A549 (cell line): ENCODE results near the gene SMIM34. TPM values are rescaled to one million over a fixed set of nuclear protein-coding genes. Genes with fewer than 3 reads are reported as not detected.
"Not testable (repeated sequence)": the region's sequence is repeated elsewhere in the genome, so short reads cannot be mapped to it uniquely, and the experiment has no call there.

ENCODE experiments used
- ATAC-seq, 2 experiments: fragments of 200-7000 bp in 1 of 2; fragments of >200 bp in 1 of 2; cut with Nextera tagmentation in 1 of 2; cut with Tn5 transposase in 1 of 2; 3 replicates each; pipeline versions ENCODE4 v1.8.0 to v1.9.1; 2018 to 2020; ENCODE audit warnings: mild to moderate bottlenecking in 1 of 2, moderate library complexity in 1 of 2
- CTCF ChIA-PET: fragments of 300-600 bp; sonication (Branson Sonifier 250); formaldehyde crosslinking; extraction: SDS; loops from one replicate; lab custom pipeline; 2021; ENCODE audit warnings: antibody characterized with exemption, inconsistent platforms; lab: Yijun Ruan, JAX
- POLR2A ChIA-PET: fragments of 350-600 bp; formaldehyde crosslinking; extraction: SDS; loops from one replicate; lab custom pipeline; 2021; ENCODE audit warnings: antibody characterized with exemption, inconsistent platforms; lab: Yijun Ruan, JAX
- DNase-seq, 2 experiments: peaks; one replicate each; pipeline versions ENCODE4 v3.0.0 to v3.0.0-alpha.2; 2011 to 2016; ENCODE audit warnings: low read depth in 1 of 2, low spot score in 1 of 2
- FAIRE-seq: peaks from 2 replicates; lab custom pipeline; 2011; peaks lifted over from hg19 to GRCh38; lab: Jason Lieb, UNC
- H3K27ac ChIP-seq, 2 experiments: fragments of >200 bp; sonication (Bioruptor Twin); formaldehyde crosslinking; 3 replicates each; pipeline ENCODE4 v1.5.1; 2016 to 2017
- H3K4me1 ChIP-seq: fragments of >200 bp; sonication (Bioruptor Twin); formaldehyde crosslinking; 3 replicates; pipeline ENCODE4 v1.6.1; 2016
- H3K4me2 ChIP-seq: fragments of >200 bp; sonication (Bioruptor Twin); formaldehyde crosslinking; 3 replicates; pipeline ENCODE4 v1.6.1; 2016
- H3K4me3 ChIP-seq: fragments of >200 bp; sonication (Bioruptor Twin); formaldehyde crosslinking; 3 replicates; pipeline ENCODE4 v1.5.1; 2016
- H3K9me3 ChIP-seq: fragments of >200 bp; sonication (Bioruptor Twin); formaldehyde crosslinking; 3 replicates; pipeline ENCODE4 v1.6.1; 2016
- WGBS: methylation state at CpG from one replicate; pipeline ENCODE4 v1.1.6; 2017; ENCODE audit errors: missing lambda C conversion rate; 5-methylcytosine and 5-hydroxymethylcytosine counted together
- polyA minus RNA-seq: library from RNA; depleted of rRNA, polyadenylated mRNA; stranded (reverse); fragments of >200 nt; gene quantifications from 2 replicates; pipeline ENCODE4 v1.2.3, GENCODE V29; 2011; rRNA and poly(A)+ RNA removed
- polyA plus RNA-seq, 4 experiments: library from polyadenylated mRNA; depleted of rRNA in 3 of 4; stranded (reverse); fragments of >200 nt; fragmentation: RNase III in 1 of 4; extraction: RNeasy Plus Mini Kit Qiagen cat#74134 plus additional on column Dnase treatment in 1 of 4; gene quantifications; 2 replicates in 3 of 4; 3 replicates in 1 of 4; pipeline ENCODE4 v1.2.3, GENCODE V29; 2011 to 2017

SMIM34 gene
- polyA plus RNA-seq (2011; rRNA removed) = not detected in 2 replicates
- not detected in 2 replicates for polyA plus RNA-seq (2012; cell fraction: cytosol; rRNA removed)
- not detected in 2 replicates for polyA plus RNA-seq (2012; cell fraction: nucleus; rRNA removed)
- not detected in 3 replicates for polyA plus RNA-seq (2017; fragmentation: RNase III; extraction: RNeasy Plus Mini Kit Qiagen cat#74134 plus additional on column Dnase treatment)
- polyA minus RNA-seq = not detected in 2 replicates

GRCh38 chr21:34423805-34424204, at the start of gene SMIM34:
Gene SMIM34, minus strand, starts transcription at chr21:34423951. Its CDS starts 112 bp downstream, at chr21:34423839.
- not testable (repeated sequence) for FAIRE-seq

GRCh38 chr21:34467333-34467732, 43.6 kb upstream of the SMIM34 start:
- no CpG with 5 or more reads among the region's 3 CpGs for WGBS
- H3K27ac ChIP-seq, H3K4me2 ChIP-seq, FAIRE-seq, POLR2A ChIA-PET, CTCF ChIA-PET, H3K9me3 ChIP-seq, ATAC-seq, DNase-seq, H3K4me3 ChIP-seq, H3K4me1 ChIP-seq: not testable (repeated sequence)

More at GRCh38 chr21:34423805-34424204, at the start of gene SMIM34:
- POLR2A ChIA-PET, H3K9me3 ChIP-seq, DNase-seq, H3K4me2 ChIP-seq, CTCF ChIA-PET, ATAC-seq, H3K27ac ChIP-seq, H3K4me1 ChIP-seq, H3K4me3 ChIP-seq: not testable (repeated sequence)
- WGBS = no CpG with 5 or more reads among the region's 4 CpGs

- H3K9me3 ChIP-seq, H3K27ac ChIP-seq, POLR2A ChIA-PET, H3K4me1 ChIP-seq, H3K4me3 ChIP-seq, H3K4me2 ChIP-seq, CTCF ChIA-PET, FAIRE-seq, DNase-seq: not testable (repeated sequence)
- no CpG with 5 or more reads among the region's 36 CpGs for WGBS
- ATAC-seq = peak; percentile 77 to 84
Measured at GRCh38 chr21:34459426-34459825, 35.7 kb upstream of the SMIM34 start.

GRCh38 chr21:34458266-34458665, 34.5 kb upstream of the SMIM34 start:
- FAIRE-seq = not testable (repeated sequence)

GRCh38 chr21:34456180-34456579, 32.4 kb upstream of the SMIM34 start:
- CTCF ChIA-PET, H3K4me3 ChIP-seq, ATAC-seq, H3K4me1 ChIP-seq, FAIRE-seq, DNase-seq, H3K9me3 ChIP-seq, POLR2A ChIA-PET, H3K4me2 ChIP-seq, H3K27ac ChIP-seq: not testable (repeated sequence)
- WGBS = no CpG with 5 or more reads among the region's 6 CpGs

More at GRCh38 chr21:34458266-34458665, 34.5 kb upstream of the SMIM34 start:
- CTCF ChIA-PET, H3K4me2 ChIP-seq, H3K4me1 ChIP-seq, POLR2A ChIA-PET, ATAC-seq, H3K27ac ChIP-seq, H3K4me3 ChIP-seq, H3K9me3 ChIP-seq, DNase-seq: not testable (repeated sequence)
- WGBS = no CpG with 5 or more reads among the region's 7 CpGs

GRCh38 chr21:34455628-34456027, 31.9 kb upstream of the SMIM34 start:
- POLR2A ChIA-PET, CTCF ChIA-PET, FAIRE-seq, H3K4me2 ChIP-seq, H3K4me3 ChIP-seq, H3K4me1 ChIP-seq, DNase-seq, H3K9me3 ChIP-seq, H3K27ac ChIP-seq, ATAC-seq: not testable (repeated sequence)
- WGBS = no CpG with 5 or more reads among the region's 10 CpGs

- not testable (repeated sequence) for FAIRE-seq
Measured at GRCh38 chr21:34447018-34447417, 23.3 kb upstream of the SMIM34 start.

GRCh38 chr21:34443486-34443885, 19.7 kb upstream of the SMIM34 start:
- peak; percentile 74 to 76; a peak in 4 of 6 replicates for ATAC-seq
- H3K4me3 ChIP-seq, FAIRE-seq, DNase-seq, POLR2A ChIA-PET, H3K27ac ChIP-seq, H3K4me1 ChIP-seq, H3K4me2 ChIP-seq, CTCF ChIA-PET, H3K9me3 ChIP-seq: not testable (repeated sequence)
- WGBS = no CpG with 5 or more reads among the region's 4 CpGs

More at GRCh38 chr21:34447018-34447417, 23.3 kb upstream of the SMIM34 start:
- POLR2A ChIA-PET, H3K27ac ChIP-seq, DNase-seq, H3K9me3 ChIP-seq, CTCF ChIA-PET, H3K4me2 ChIP-seq, H3K4me1 ChIP-seq, ATAC-seq, H3K4me3 ChIP-seq: not testable (repeated sequence)
- WGBS = no CpG with 5 or more reads among the region's 8 CpGs

- CTCF ChIA-PET, H3K9me3 ChIP-seq, H3K4me2 ChIP-seq, POLR2A ChIA-PET, H3K4me1 ChIP-seq, H3K27ac ChIP-seq, FAIRE-seq, DNase-seq, H3K4me3 ChIP-seq: not testable (repeated sequence)
- ATAC-seq = peak; percentile 77 to 87
- no CpG with 5 or more reads among the region's 5 CpGs for WGBS
Measured at GRCh38 chr21:34429710-34430109, 6.0 kb upstream of the SMIM34 start.

GRCh38 chr21:34428441-34428840, 4.7 kb upstream of the SMIM34 start:
- not testable (repeated sequence) for ATAC-seq, FAIRE-seq, H3K9me3 ChIP-seq

GRCh38 chr21:34427339-34427738, 3.6 kb upstream of the SMIM34 start:
- H3K27ac ChIP-seq, CTCF ChIA-PET, DNase-seq, POLR2A ChIA-PET, H3K4me2 ChIP-seq, ATAC-seq, H3K9me3 ChIP-seq, H3K4me3 ChIP-seq, H3K4me1 ChIP-seq, FAIRE-seq: not testable (repeated sequence)
- WGBS = no CpG with 5 or more reads among the region's 8 CpGs

More at GRCh38 chr21:34428441-34428840, 4.7 kb upstream of the SMIM34 start:
- H3K4me2 ChIP-seq, DNase-seq, H3K4me1 ChIP-seq, H3K27ac ChIP-seq, H3K4me3 ChIP-seq, POLR2A ChIA-PET, CTCF ChIA-PET: not testable (repeated sequence)
- WGBS = no CpG with 5 or more reads among the region's 6 CpGs
